Subcutaneous abdominal adipose tissue (tissue), 5 donors: ENCODE measurements around the gene TMEM39B.
A peak's percentile ranks its signal among the peaks of the same experiment; 100 is the strongest.

ENCODE experiments used
- H3K27ac ChIP-seq: one replicate; pipeline ENCODE4 v1.7.0; 2013; ENCODE audit warnings: low read depth, mild to moderate bottlenecking, inconsistent platforms, low read length, moderate library complexity
- H3K27me3 ChIP-seq, 5 donors: one replicate each; pipeline ENCODE4 v1.7.0; 2013; ENCODE audit warnings: low read length in 5 of 5, inconsistent platforms in 1 of 5; ENCODE audit not compliant: control insufficient read depth in 5 of 5, insufficient read depth in 4 of 5
- H3K36me3 ChIP-seq, 5 donors: one replicate each; pipeline ENCODE4 v1.7.0; 2013; ENCODE audit warnings: low read length in 5 of 5; ENCODE audit not compliant: control insufficient read depth in 5 of 5, insufficient read depth in 5 of 5
- H3K4me1 ChIP-seq, 5 donors: one replicate each; pipeline ENCODE4 v1.7.0; 2013; ENCODE audit warnings: low read length in 5 of 5, mild to moderate bottlenecking in 3 of 5, moderate library complexity in 1 of 5; ENCODE audit not compliant: control insufficient read depth in 5 of 5, insufficient read depth in 5 of 5
- H3K4me3 ChIP-seq, 5 donors: one replicate each; pipeline ENCODE4 v1.7.0; 2013; ENCODE audit warnings: low read length in 5 of 5, low read depth in 1 of 5
- H3K9ac ChIP-seq, 5 donors: one replicate each; pipeline ENCODE4 v1.7.0; 2013; ENCODE audit warnings: low read length in 5 of 5, mild to moderate bottlenecking in 4 of 5, moderate library complexity in 3 of 5
- H3K9me3 ChIP-seq, 5 donors: one replicate each; pipeline ENCODE4 v1.7.0; 2013; ENCODE audit warnings: low read length in 5 of 5; ENCODE audit not compliant: control insufficient read depth in 5 of 5
- donor health status: healthy.
- donor health status: healthy.
- donor health status: healthy.
- donor health status: healthy.
- donor health status: healthy.

Gene TMEM39B

GRCh38 chr1:32091176-32091575 lies 18.4 kb downstream of the TMEM39B start:
- Histone ChIP-seq H3K9ac (no peak overlapping the region), H3K36me3 (peaks cover 2 to 74% (median 44%) of the 10 kb centered on the region in 5 donors), H3K27me3 (no peaks in the 10 kb centered on the region), H3K4me3 (no peak overlapping the region), H3K9me3 (no peaks in the 10 kb centered on the region), H3K4me1 (no peaks in the 10 kb centered on the region), H3K27ac (no peak overlapping the region)

GRCh38 chr1:32091591-32091990 lies 18.9 kb downstream of the TMEM39B start:
- H3K27me3 ChIP-seq = no peaks in the 10 kb centered on the region
- no peak overlapping the region for H3K27ac ChIP-seq
- no peak overlapping the region for H3K4me3 ChIP-seq
- H3K4me1 ChIP-seq = no peaks in the 10 kb centered on the region
- H3K9ac ChIP-seq = no peak overlapping the region
- H3K9me3 ChIP-seq = no peaks in the 10 kb centered on the region
- peaks cover 2 to 73% (median 43%) of the 10 kb centered on the region in 5 donors for H3K36me3 ChIP-seq

DNA sequence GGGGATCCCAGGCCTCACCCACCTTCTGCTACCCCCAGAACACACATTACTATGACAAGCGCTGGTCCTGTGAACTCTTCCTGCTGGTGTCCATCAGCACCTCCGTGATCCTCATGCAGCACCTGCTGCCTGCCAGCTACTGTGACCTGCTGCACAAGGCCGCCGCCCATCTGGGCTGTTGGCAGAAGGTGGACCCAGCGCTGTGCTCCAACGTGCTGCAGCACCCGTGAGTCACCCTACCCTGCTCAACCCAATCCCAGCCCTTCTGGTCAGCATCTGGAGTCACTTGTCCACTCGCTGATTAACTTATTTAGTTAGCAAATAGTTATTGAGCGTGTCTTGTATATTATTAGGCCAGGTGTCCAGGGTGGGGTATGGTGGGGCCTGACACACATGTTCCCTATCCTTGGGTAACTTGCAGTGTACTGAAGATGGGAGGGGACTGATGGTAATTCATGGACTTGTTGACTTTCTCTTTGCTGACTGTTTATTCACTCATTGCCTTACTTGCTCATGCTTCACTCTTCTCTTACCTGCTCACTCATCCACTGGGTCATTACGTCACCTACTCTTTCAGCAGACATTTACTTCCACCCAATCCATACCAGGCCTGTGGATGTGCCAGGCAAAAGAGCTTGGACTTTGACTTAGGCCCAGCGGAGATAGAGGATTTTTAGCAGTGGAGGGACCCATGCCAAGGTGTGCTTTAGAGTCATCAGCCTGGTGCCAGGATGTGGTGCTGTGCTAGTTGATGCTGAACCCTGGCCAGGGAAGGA lies 22.2 kb downstream of the TMEM39B start:
- H3K27me3 ChIP-seq = no peaks in the 10 kb centered on the region
- H3K4me1 ChIP-seq = no peaks in the 10 kb centered on the region
- H3K36me3 ChIP-seq = peaks cover 2 to 79% (median 50%) of the 10 kb centered on the region in 5 donors
- no peak overlapping the region for H3K9ac ChIP-seq
- no peak overlapping the region for H3K4me3 ChIP-seq
- H3K9me3 ChIP-seq = no peaks in the 10 kb centered on the region
- no peak overlapping the region for H3K27ac ChIP-seq

- H3K36me3 ChIP-seq = peaks cover 1 to 66% (median 43%) of the 10 kb centered on the region in 5 donors
- H3K4me1 ChIP-seq = no peaks in the 10 kb centered on the region
- H3K27me3 ChIP-seq = no peaks in the 10 kb centered on the region
- no peak overlapping the region for H3K4me3 ChIP-seq
- no peaks in the 10 kb centered on the region for H3K9me3 ChIP-seq
- H3K27ac ChIP-seq = no peak overlapping the region
- H3K9ac ChIP-seq = no peak overlapping the region
These were observed 26.7 kb downstream of the TMEM39B start for GRCh38 chr1:32099426-32099825.

DNA sequence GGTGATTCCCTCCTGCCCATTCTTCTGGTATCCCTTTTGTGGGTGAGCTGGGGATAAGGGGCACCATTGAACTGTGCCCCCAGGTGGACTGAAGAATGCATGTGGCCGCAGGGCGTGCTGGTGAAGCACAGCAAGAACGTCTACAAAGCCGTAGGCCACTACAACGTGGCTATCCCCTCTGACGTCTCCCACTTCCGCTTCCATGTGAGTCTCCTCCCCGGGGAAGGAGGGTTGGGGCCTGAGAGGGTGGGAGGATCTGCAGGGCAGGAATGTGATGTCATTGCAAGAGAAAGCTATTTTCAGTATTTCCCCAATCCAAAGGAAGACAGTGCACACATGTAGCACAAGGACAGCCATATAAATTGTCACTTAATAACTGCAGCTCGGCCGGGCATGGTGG lies 27.6 kb downstream of the TMEM39B start:
- no peaks in the 10 kb centered on the region for H3K4me1 ChIP-seq
- peaks cover 0 to 57% (median 34%) of the 10 kb centered on the region in 5 donors for H3K36me3 ChIP-seq
- no peaks in the 10 kb centered on the region for H3K27me3 ChIP-seq
- H3K27ac ChIP-seq = no peak overlapping the region
- no peaks in the 10 kb centered on the region for H3K9me3 ChIP-seq
- H3K4me3 ChIP-seq = no peak overlapping the region
- H3K9ac ChIP-seq = no peak overlapping the region

- no peaks in the 10 kb centered on the region for H3K4me1 ChIP-seq
- no peak overlapping the region for H3K9ac ChIP-seq
- peaks cover 0 to 50% (median 27%) of the 10 kb centered on the region in 5 donors for H3K36me3 ChIP-seq
- no peaks in the 10 kb centered on the region for H3K27me3 ChIP-seq
- no peak overlapping the region for H3K4me3 ChIP-seq
- no peaks in the 10 kb centered on the region for H3K9me3 ChIP-seq
- no peak overlapping the region for H3K27ac ChIP-seq
These were observed 28.3 kb downstream of the TMEM39B start for GRCh38 chr1:32100807-32101708.

DNA sequence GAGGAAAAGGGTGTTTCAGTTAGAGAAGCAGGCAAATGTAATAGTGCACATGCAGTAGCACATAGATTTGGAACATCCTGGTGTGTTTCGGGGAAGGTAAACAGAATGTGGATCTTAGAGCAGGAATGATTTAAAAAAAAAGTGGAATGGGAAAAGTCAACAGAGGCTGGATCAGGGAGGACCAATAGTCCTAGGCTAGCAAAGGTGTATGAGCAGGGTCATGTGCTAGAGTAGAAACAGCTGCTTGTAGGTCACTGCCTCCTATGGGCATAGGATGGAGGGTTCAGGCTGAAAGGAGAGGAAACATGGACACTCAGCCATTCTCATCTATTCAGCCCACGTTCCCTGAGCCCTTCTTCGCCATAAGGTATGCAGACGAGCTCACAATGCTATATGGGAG lies 31.4 kb downstream of the TMEM39B start:
- Histone ChIP-seq H3K27ac (no peak overlapping the region), H3K4me1 (peaks cover 0 to 16% (median 10%) of the 10 kb centered on the region in 5 donors), H3K9ac (no peak overlapping the region), H3K27me3 (no peaks in the 10 kb centered on the region), H3K9me3 (no peaks in the 10 kb centered on the region), H3K4me3 (no peak overlapping the region), H3K36me3 (peaks cover 0 to 28% (median 16%) of the 10 kb centered on the region in 5 donors)

- Histone ChIP-seq H3K4me3 (no peak overlapping the region), H3K9ac (no peak overlapping the region), H3K36me3 (peaks cover 0 to 18% (median 11%) of the 10 kb centered on the region in 5 donors), H3K4me1 (peaks cover 0 to 27% (median 20%) of the 10 kb centered on the region in 5 donors), H3K27me3 (no peaks in the 10 kb centered on the region), H3K27ac (no peak overlapping the region), H3K9me3 (no peaks in the 10 kb centered on the region)
These were observed 32.6 kb downstream of the TMEM39B start for GRCh38 chr1:32105338-32105737.

GRCh38 chr1:32106663-32107275 lies 34.0 kb downstream of the TMEM39B start:
- H3K27ac ChIP-seq = no peak overlapping the region
- peaks cover 2 to 37% (median 31%) of the 10 kb centered on the region in 5 donors for H3K4me1 ChIP-seq
- peak overlapping the region in 1 of 5 donors; percentile 98 for H3K4me3 ChIP-seq

More at GRCh38 chr1:32106663-32107275, 34.0 kb downstream of the TMEM39B start:
- Histone ChIP-seq H3K27me3 (no peaks in the 10 kb centered on the region), H3K9me3 (no peaks in the 10 kb centered on the region), H3K36me3 (peaks cover 0 to 11% (median 7%) of the 10 kb centered on the region in 5 donors), H3K9ac (no peak overlapping the region)
